Mononuclear cell (primary cell): Measurements from ENCODE around the gene HSD17B14. TPM values are rescaled to one million over a fixed set of nuclear protein-coding genes. Genes with fewer than 3 reads are reported as not detected.
"Not testable (repeated sequence)": the region's sequence is repeated elsewhere in the genome, so short reads cannot be mapped to it uniquely, and the experiment has no call there.

Experiments
- H3K27me3 ChIP-seq: 2 replicates; pipeline ENCODE4 v1.6.0; 2011; ENCODE audit warnings: low read length, control low read depth; ENCODE audit not compliant: insufficient read depth
- H3K4me1 ChIP-seq: 2 replicates; pipeline ENCODE4 v1.5.1; 2011; ENCODE audit warnings: mild to moderate bottlenecking, low read length, control low read depth; ENCODE audit not compliant: insufficient read depth
- H3K4me3 ChIP-seq: 2 replicates; pipeline ENCODE4 v1.5.1; 2011; ENCODE audit warnings: mild to moderate bottlenecking, low read length, moderate library complexity
- H3K9me3 ChIP-seq: 2 replicates; pipeline ENCODE4 v1.5.1; 2011; ENCODE audit warnings: low read depth, mild to moderate bottlenecking, control low read depth, low read length
- total RNA-seq: library from RNA; depleted of rRNA; stranded (reverse); fragments of >200 nt; gene quantifications from one replicate; pipeline ENCODE4 v1.2.3, GENCODE V29; 2012

HSD17B14 gene
- total RNA-seq, 1 donor: 0.42 TPM

DNA sequence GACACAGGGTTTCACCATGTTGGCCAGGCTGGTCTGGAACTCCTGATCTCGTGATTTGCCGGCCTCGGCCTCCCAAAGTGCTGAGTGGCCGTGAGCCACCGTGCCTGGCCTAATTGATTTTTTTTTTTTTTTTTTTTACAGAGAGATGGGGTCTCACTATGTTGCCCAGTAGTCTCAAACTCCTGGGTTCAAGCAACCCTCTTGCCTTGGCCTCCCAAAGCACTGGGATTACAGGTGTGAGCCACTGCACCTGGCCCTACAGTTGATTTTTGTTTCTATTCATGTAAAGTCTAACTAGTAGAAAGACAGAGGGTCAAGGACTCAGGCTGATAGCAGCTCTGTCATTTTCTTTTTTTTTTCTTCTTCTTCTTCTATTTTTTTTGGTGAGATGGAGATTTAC, 59.2 kb downstream of the HSD17B14 start:
- no peaks in the 10 kb centered on the region for H3K9me3 ChIP-seq
- H3K4me3 ChIP-seq: no peak overlapping the region
- H3K4me1 ChIP-seq: peaks cover 3% of the 10 kb centered on the region
- H3K27me3 ChIP-seq: no peaks in the 10 kb centered on the region

- Histone ChIP-seq H3K4me3 (no peak overlapping the region), H3K27me3 (no peaks in the 10 kb centered on the region), H3K4me1 (peaks cover 12% of the 10 kb centered on the region), H3K9me3 (no peaks in the 10 kb centered on the region)
Observed at GRCh38 chr19:48772503-48772953, 63.8 kb downstream of the HSD17B14 start.

- Histone ChIP-seq H3K4me1 (peaks cover 12% of the 10 kb centered on the region), H3K27me3 (no peaks in the 10 kb centered on the region), H3K4me3 (no peak overlapping the region), H3K9me3 (no peaks in the 10 kb centered on the region)
Observed at GRCh38 chr19:48770734-48771472, 65.4 kb downstream of the HSD17B14 start.

DNA sequence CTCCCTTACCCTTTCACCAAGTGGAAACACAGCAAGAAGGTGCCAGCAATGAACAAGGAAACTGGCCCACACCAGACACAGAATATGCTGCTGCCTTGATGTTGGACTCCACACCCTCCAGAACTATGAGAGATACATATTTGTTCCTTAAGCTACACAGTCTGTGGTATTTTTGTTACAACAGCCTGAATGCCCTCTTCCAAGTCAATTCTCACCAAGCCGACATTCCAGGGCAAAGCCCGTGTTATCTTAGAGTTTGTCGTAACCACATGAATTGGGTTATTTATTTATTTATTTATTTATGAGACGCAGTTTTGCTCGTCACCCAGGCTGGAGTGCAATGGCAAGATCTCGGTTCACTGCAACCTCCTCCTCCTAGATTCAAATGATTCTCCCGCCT, 66.0 kb downstream of the HSD17B14 start:
- Histone ChIP-seq H3K4me3 (no peak overlapping the region), H3K27me3 (no peaks in the 10 kb centered on the region), H3K4me1 (peaks cover 12% of the 10 kb centered on the region), H3K9me3 (no peaks in the 10 kb centered on the region)

DNA sequence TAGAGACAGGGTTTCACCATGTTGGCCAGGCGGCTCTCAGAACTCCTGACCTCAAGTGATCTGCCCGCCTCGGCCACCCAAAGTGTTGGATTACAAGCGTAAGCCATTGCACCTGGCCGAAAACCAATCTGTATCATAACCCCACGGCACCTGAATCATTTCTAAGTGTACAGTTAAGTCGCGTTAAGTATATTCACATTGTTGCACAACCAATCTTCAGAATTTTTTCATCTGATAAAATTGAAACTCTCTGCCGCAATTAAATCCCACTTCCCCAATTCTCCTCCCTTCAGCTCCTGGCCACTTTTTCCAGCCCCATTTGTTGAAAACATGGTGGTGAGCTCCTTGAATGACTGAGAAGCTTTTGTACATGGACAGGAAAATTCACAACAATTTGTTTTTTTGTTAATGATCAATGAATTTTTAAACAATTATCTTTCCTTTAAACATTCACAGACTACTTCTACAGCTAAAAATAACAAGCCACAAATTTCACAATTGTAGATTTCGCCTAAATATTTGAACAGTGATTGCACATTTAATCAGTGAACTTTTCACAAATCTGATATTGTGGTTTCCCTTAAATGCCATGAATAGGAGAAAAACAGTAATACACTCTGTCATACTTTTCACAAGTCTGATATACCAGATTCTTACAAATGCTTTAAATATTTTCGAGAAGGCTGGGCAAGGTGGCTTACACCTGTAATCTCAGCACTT, 67.1 kb downstream of the HSD17B14 start:
- peaks cover 12% of the 10 kb centered on the region for H3K4me1 ChIP-seq
- H3K9me3 ChIP-seq: no peaks in the 10 kb centered on the region
- H3K4me3 ChIP-seq: no peak overlapping the region

GRCh38 chr19:48768171-48768753, 68.0 kb downstream of the HSD17B14 start:
- not testable (repeated sequence) for H3K27me3 ChIP-seq, H3K9me3 ChIP-seq, H3K4me3 ChIP-seq
- peaks cover 12% of the 10 kb centered on the region for H3K4me1 ChIP-seq

More for the DNA sequence above, 67.1 kb downstream of the HSD17B14 start:
- no peaks in the 10 kb centered on the region for H3K27me3 ChIP-seq

DNA sequence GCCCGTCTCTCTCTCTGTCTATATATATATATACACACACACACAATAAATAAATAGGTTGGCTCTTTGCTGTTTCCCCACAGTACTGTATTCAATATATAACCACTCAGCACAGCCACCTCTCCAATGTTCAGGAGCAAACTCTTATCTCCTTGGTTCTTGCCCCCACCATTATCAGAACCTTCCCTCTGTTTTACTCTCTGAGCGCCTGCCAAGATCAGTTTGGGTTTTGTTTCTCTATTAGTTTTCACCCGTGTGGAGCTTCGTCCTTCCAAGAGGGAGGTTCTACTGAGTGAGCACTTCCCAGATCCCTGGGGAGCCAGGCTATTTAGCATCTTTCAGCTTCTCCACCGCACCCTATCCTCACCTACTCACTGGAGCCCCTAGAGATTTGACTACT, 70.5 kb downstream of the HSD17B14 start:
- H3K27me3 ChIP-seq, H3K4me3 ChIP-seq, H3K9me3 ChIP-seq: not testable (repeated sequence)
- peaks cover 12% of the 10 kb centered on the region for H3K4me1 ChIP-seq

Other genes with a start within 250 kb of the HSD17B14 start
- not detected for gene SPACA4, start 229.7 kb downstream of the HSD17B14 start, total RNA-seq
- 0.73 TPM for gene FAM83E, start 221.4 kb downstream of the HSD17B14 start, total RNA-seq
- gene RPL18, start 217.3 kb downstream of the HSD17B14 start, total RNA-seq: 2,431 TPM
- gene SPHK2, start 217.0 kb downstream of the HSD17B14 start, total RNA-seq: 4.5 TPM
- 28.2 TPM for gene DBP, start 199.1 kb downstream of the HSD17B14 start, total RNA-seq
- gene CA11, start 190.3 kb downstream of the HSD17B14 start, total RNA-seq: 2.4 TPM
- 0.63 TPM for gene NTN5, start 163.5 kb downstream of the HSD17B14 start, total RNA-seq
- not detected for gene FUT2, start 140.5 kb downstream of the HSD17B14 start, total RNA-seq
- 0.10 TPM for gene MAMSTR, start 116.8 kb downstream of the HSD17B14 start, total RNA-seq
- 0.10 TPM for gene RASIP1, start 95.9 kb downstream of the HSD17B14 start, total RNA-seq
- not detected for gene IZUMO1, start 89.6 kb downstream of the HSD17B14 start, total RNA-seq
- not detected for gene FUT1, start 83.8 kb downstream of the HSD17B14 start, total RNA-seq
- gene FGF21, start 81.0 kb downstream of the HSD17B14 start, total RNA-seq: not detected
- gene BCAT2, start 25.5 kb downstream of the HSD17B14 start, total RNA-seq: 3.9 TPM
- gene PLEKHA4, start 32.1 kb upstream of the HSD17B14 start, total RNA-seq: 1.3 TPM
- 644 TPM for gene PPP1R15A, start 35.9 kb upstream of the HSD17B14 start, total RNA-seq
- gene TULP2, start 62.3 kb upstream of the HSD17B14 start, total RNA-seq: 0.31 TPM
- gene NUCB1, start 63.8 kb upstream of the HSD17B14 start, total RNA-seq: 166 TPM
- 0.21 TPM for gene DHDH, start 97.2 kb upstream of the HSD17B14 start, total RNA-seq
- 26.6 TPM for gene BAX, start 118.4 kb upstream of the HSD17B14 start, total RNA-seq
- gene FTL, start 128.8 kb upstream of the HSD17B14 start, total RNA-seq: 2,689 TPM
- 10.0 TPM for gene GYS1, start 156.8 kb upstream of the HSD17B14 start, total RNA-seq
- gene RUVBL2, start 157.4 kb upstream of the HSD17B14 start, total RNA-seq: 19.9 TPM
- gene LHB, start 180.6 kb upstream of the HSD17B14 start, total RNA-seq: not detected
- gene CGB3, start 187.8 kb upstream of the HSD17B14 start, total RNA-seq: not detected
- gene CGB2, start 195.4 kb upstream of the HSD17B14 start, total RNA-seq: not detected
- not detected for gene CGB1, start 200.4 kb upstream of the HSD17B14 start, total RNA-seq
- not detected for gene CGB5, start 207.4 kb upstream of the HSD17B14 start, total RNA-seq
- gene CGB8, start 212.6 kb upstream of the HSD17B14 start, total RNA-seq: not detected
- gene CGB7, start 221.3 kb upstream of the HSD17B14 start, total RNA-seq: not detected
- not detected for gene NTF4, start 228.3 kb upstream of the HSD17B14 start, total RNA-seq
- gene KCNA7, start 236.2 kb upstream of the HSD17B14 start, total RNA-seq: under 0.01 TPM
- 136 TPM for gene SNRNP70, start 249.0 kb upstream of the HSD17B14 start, total RNA-seq